C4-2B (cell line): ENCODE results near the gene LMO2.

Experiments
- CTCF ChIP-seq: fragments of 450-650 bp; conservative IDR thresholded peaks from 2 replicates; pipeline ENCODE4 v1.5.1; 2017; ENCODE audit warnings: mild to moderate bottlenecking
- ZFX ChIP-seq: fragments of 450-650 bp; IDR thresholded peaks from 2 replicates; pipeline ENCODE4 v1.6.1; 2017

DNA sequence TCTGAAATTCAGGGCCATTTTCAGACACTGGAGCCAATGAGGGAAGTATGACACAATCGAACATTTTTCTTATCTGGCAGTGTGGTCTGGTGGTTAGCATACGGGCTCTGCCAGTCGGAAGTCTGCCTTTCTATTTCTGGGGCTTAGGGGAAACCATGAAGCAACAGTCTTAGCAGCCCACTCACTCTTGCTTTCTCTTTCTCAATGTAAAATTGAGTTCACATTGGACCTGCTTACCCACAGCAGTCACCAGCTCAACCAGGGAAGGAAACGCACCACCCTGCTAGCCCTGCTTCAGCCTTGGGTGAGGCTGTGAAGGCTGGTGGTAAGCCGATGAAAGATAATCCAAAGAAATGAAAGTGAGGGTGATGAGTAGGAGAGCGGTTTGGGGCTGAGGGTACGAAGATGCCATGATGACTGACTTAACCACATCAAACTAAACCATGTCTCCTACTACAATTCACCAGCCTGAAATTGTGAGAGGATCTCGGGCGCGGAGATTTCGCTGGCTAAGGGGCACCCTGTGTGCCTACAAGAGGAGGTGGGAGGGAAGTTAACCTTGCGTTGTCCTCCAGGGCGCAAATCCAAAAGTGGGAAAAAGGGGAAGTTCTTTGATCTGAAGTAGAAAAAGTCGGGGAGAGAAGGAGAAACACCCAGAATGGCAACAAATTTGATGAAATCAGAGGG, 2.0 kb upstream of the LMO2 start:
- TF ChIP-seq CTCF = no peak
- TF ChIP-seq ZFX = no peak
